OCI-LY7 (cell line): Measurements from ENCODE around the gene ARX.

Source experiments
- CTCF ChIP-seq: fragments of 200-600 bp; sonication (generic); conservative IDR thresholded peaks from 2 replicates; pipeline ENCODE4 v1.5.1; 2014; ENCODE audit warnings: mild to moderate bottlenecking, antibody characterized with exemption, low read length, moderate library complexity, mixed read lengths
- EZH2phosphoT487 ChIP-seq: fragments of 200-600 bp; sonication (generic); IDR thresholded peaks from 2 replicates; pipeline ENCODE4 v1.6.1; 2018; ENCODE audit warnings: low read depth, borderline replicate concordance, mild to moderate bottlenecking, mixed run types, antibody characterized with exemption, low read length, moderate library complexity, mixed read lengths

GRCh38 chrX:25002661-25003020, 13.1 kb downstream of the ARX start:
- no peak for TF ChIP-seq CTCF
- TF ChIP-seq EZH2phosphoT487: no peak
